ENCODE measurements around the gene SORCS1.

The SORCS1 gene

GRCh38 chr10:106694696-106695095 is 469.8 kb downstream of the SORCS1 start:
- no peak overlapping the region for H3K4me2 ChIP-seq (ENCODE audit: low read length)
- no peak overlapping the region for H2AFZ ChIP-seq
- H3K9me3 ChIP-seq (ENCODE audit: control insufficient read depth, low read length), result no peaks in the 10 kb centered on the region
- H3K27me3 ChIP-seq (ENCODE audit: control insufficient read depth, insufficient read depth, low read length), result no peaks in the 10 kb centered on the region
- no peaks in the 10 kb centered on the region for H3K36me3 ChIP-seq (ENCODE audit: control insufficient read depth, insufficient read depth, low read length)
- H3K79me2 ChIP-seq, result no peaks in the 10 kb centered on the region
- no peak overlapping the region for H3K4me3 ChIP-seq (ENCODE audit: low read depth, low read length)
- no peak overlapping the region for H3K27ac ChIP-seq
- H3K4me1 ChIP-seq, result no peaks in the 10 kb centered on the region
- TF ChIP-seq CTCF (IDR thresholded peaks at IDR 0.05), result no peak
- no peak overlapping the region for H3K9ac ChIP-seq

GRCh38 chr10:106682175-106682574 is 482.3 kb downstream of the SORCS1 start:
- no peak overlapping the region for H3K27ac ChIP-seq
- no peak overlapping the region for H3K9ac ChIP-seq
- no peak overlapping the region for H3K4me3 ChIP-seq (ENCODE audit: low read depth, low read length)
- no peak overlapping the region for H2AFZ ChIP-seq
- H3K79me2 ChIP-seq, result no peaks in the 10 kb centered on the region
- H3K36me3 ChIP-seq (ENCODE audit: control insufficient read depth, insufficient read depth, low read length), result no peaks in the 10 kb centered on the region
- H3K9me3 ChIP-seq (ENCODE audit: control insufficient read depth, low read length), result no peaks in the 10 kb centered on the region
- no peaks in the 10 kb centered on the region for H3K27me3 ChIP-seq (ENCODE audit: control insufficient read depth, insufficient read depth, low read length)
- no peak overlapping the region for H3K4me2 ChIP-seq (ENCODE audit: low read length)
- no peak for TF ChIP-seq CTCF (IDR thresholded peaks at IDR 0.05)
- H3K4me1 ChIP-seq, result no peaks in the 10 kb centered on the region

DNA sequence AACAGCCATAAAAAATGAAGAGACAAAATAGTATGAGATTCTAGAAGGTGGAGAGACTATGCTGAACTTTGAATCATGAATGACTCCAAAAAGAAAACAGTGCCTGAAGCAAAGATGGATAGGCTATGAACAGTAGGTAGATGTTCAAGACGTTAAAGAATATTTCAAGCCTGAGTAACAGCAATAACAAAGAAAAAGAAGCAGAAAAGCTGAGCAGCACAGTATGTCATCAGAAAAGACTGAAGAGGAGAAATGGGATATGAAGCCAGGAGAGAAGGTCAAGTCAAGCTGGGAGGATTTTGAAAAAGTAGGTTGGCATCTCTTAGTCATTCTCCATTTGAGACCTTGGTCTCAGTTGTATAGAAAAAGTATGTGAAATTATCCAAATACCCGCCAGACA is 484.4 kb downstream of the SORCS1 start:
- Histone ChIP-seq H3K4me2 (ENCODE audit: low read length) (no peak overlapping the region), H3K9me3 (ENCODE audit: control insufficient read depth, low read length) (no peaks in the 10 kb centered on the region), H3K79me2 (no peaks in the 10 kb centered on the region), H3K27me3 (ENCODE audit: control insufficient read depth, insufficient read depth, low read length) (no peaks in the 10 kb centered on the region), H3K4me1 (no peaks in the 10 kb centered on the region), H3K27ac (no peak overlapping the region), H3K9ac (no peak overlapping the region), H2AFZ (no peak overlapping the region), H3K36me3 (ENCODE audit: control insufficient read depth, insufficient read depth, low read length) (no peaks in the 10 kb centered on the region), H3K4me3 (ENCODE audit: low read depth, low read length) (no peak overlapping the region)
- TF ChIP-seq CTCF (IDR thresholded peaks at IDR 0.05), result no peak

GRCh38 chr10:106679314-106679713 is 485.2 kb downstream of the SORCS1 start:
- H3K9ac ChIP-seq, result no peak overlapping the region
- no peaks in the 10 kb centered on the region for H3K27me3 ChIP-seq (ENCODE audit: control insufficient read depth, insufficient read depth, low read length)
- no peak overlapping the region for H2AFZ ChIP-seq
- no peak overlapping the region for H3K4me2 ChIP-seq (ENCODE audit: low read length)
- no peaks in the 10 kb centered on the region for H3K4me1 ChIP-seq
- H3K4me3 ChIP-seq (ENCODE audit: low read depth, low read length), result no peak overlapping the region
- TF ChIP-seq CTCF (IDR thresholded peaks at IDR 0.05), result no peak
- no peak overlapping the region for H3K27ac ChIP-seq
- no peaks in the 10 kb centered on the region for H3K36me3 ChIP-seq (ENCODE audit: control insufficient read depth, insufficient read depth, low read length)
- no peaks in the 10 kb centered on the region for H3K9me3 ChIP-seq (ENCODE audit: control insufficient read depth, low read length)
- H3K79me2 ChIP-seq, result no peaks in the 10 kb centered on the region

GRCh38 chr10:106672517-106673175 is 491.9 kb downstream of the SORCS1 start:
- H3K9ac ChIP-seq, result no peak overlapping the region
- no peak overlapping the region for H2AFZ ChIP-seq
- no peaks in the 10 kb centered on the region for H3K79me2 ChIP-seq
- no peaks in the 10 kb centered on the region for H3K36me3 ChIP-seq (ENCODE audit: control insufficient read depth, insufficient read depth, low read length)
- H3K4me1 ChIP-seq, result no peaks in the 10 kb centered on the region
- H3K27ac ChIP-seq, result no peak overlapping the region
- no peak for TF ChIP-seq CTCF (IDR thresholded peaks at IDR 0.05)
- H3K4me3 ChIP-seq (ENCODE audit: low read depth, low read length), result no peak overlapping the region
- no peak overlapping the region for H3K4me2 ChIP-seq (ENCODE audit: low read length)
- no peaks in the 10 kb centered on the region for H3K27me3 ChIP-seq (ENCODE audit: control insufficient read depth, insufficient read depth, low read length)
- H3K9me3 ChIP-seq (ENCODE audit: control insufficient read depth, low read length), result no peaks in the 10 kb centered on the region
